NCI-H2107 (cell line): ENCODE measurements around the gene TP53AIP1.

Source experiments
- DNase-seq: peaks from one replicate; lab custom pipeline; 2025; lab: John Stamatoyannopoulos, UW

Gene TP53AIP1

GRCh38 chr11:128942817-128943427 lies at the start of gene TP53AIP1:
TP53AIP1 (minus strand) TSS chr11:128942871; CDS start chr11:128937818, 5,053 bp downstream.
- no peak for DNase-seq

GRCh38 chr11:128988242-128988970 lies 45.7 kb upstream of the TP53AIP1 start:
- DNase-seq, result no peak

- DNase-seq, result no peak
These were observed 43.2 kb upstream of the TP53AIP1 start for GRCh38 chr11:128985880-128986279.

GRCh38 chr11:128983023-128983422 lies 40.4 kb upstream of the TP53AIP1 start:
- DNase-seq, result no peak

GRCh38 chr11:128981254-128981653 lies 38.6 kb upstream of the TP53AIP1 start:
- no peak for DNase-seq

GRCh38 chr11:128970598-128971190 lies 28.0 kb upstream of the TP53AIP1 start:
- DNase-seq, result no peak

- DNase-seq, result no peak
These were observed 26.2 kb upstream of the TP53AIP1 start for GRCh38 chr11:128968916-128969315.

GRCh38 chr11:128967578-128967977 lies 24.9 kb upstream of the TP53AIP1 start:
- no peak for DNase-seq

- DNase-seq, result no peak
These were observed 22.8 kb upstream of the TP53AIP1 start for GRCh38 chr11:128965485-128965884.

GRCh38 chr11:128964463-128964930 lies 21.8 kb upstream of the TP53AIP1 start:
- no peak for DNase-seq

- DNase-seq, result no peak
These were observed 21.2 kb upstream of the TP53AIP1 start for GRCh38 chr11:128963744-128964325.

- no peak for DNase-seq
These were observed 20.2 kb upstream of the TP53AIP1 start for GRCh38 chr11:128962896-128963295.

GRCh38 chr11:128961645-128962044 lies 19.0 kb upstream of the TP53AIP1 start:
- DNase-seq, result no peak

- DNase-seq, result no peak
These were observed 14.5 kb upstream of the TP53AIP1 start for GRCh38 chr11:128957202-128957482.

- no peak for DNase-seq
These were observed 13.9 kb upstream of the TP53AIP1 start for GRCh38 chr11:128956401-128957201.

- DNase-seq, result no peak
These were observed 13.0 kb upstream of the TP53AIP1 start for GRCh38 chr11:128955636-128956035.

- DNase-seq, result no peak
These were observed 10.5 kb upstream of the TP53AIP1 start for GRCh38 chr11:128953151-128953550.

GRCh38 chr11:128949791-128950454 lies 7.3 kb upstream of the TP53AIP1 start:
- DNase-seq, result no peak

- DNase-seq, result no peak
These were observed 5.9 kb upstream of the TP53AIP1 start for GRCh38 chr11:128948583-128948982.

- DNase-seq, result no peak
These were observed 5.1 kb upstream of the TP53AIP1 start for GRCh38 chr11:128947773-128948172.

- DNase-seq, result no peak
These were observed 4.0 kb upstream of the TP53AIP1 start for GRCh38 chr11:128946648-128947047.
